DND-41 (cell line): ENCODE measurements around the gene LTB4R.

Experiments
- ATAC-seq: fragments of 200-7000 bp; cut with Tn5 transposase; 3 replicates; pipeline ENCODE4 v1.9.1; 2021; ENCODE audit warnings: low read depth; ENCODE audit not compliant: insufficient read depth
- DNase-seq: peaks from one replicate; pipeline ENCODE4 v3.0.0-alpha.2; 2020
- H2AFZ ChIP-seq: 2 replicates; pipeline ENCODE4 v1.6.0; 2012; ENCODE audit warnings: low read depth, low read length
- H3K27ac ChIP-seq: 2 replicates; pipeline ENCODE4 v1.5.1; 2012; ENCODE audit warnings: low read length, inconsistent platforms
- H3K27me3 ChIP-seq: fragments of 200-600 bp; sonication (generic); 2 replicates; pipeline ENCODE4 v1.6.0; 2012; ENCODE audit warnings: low read length, mild to moderate bottlenecking, inconsistent platforms; ENCODE audit not compliant: insufficient read depth, poor library complexity
- H3K36me3 ChIP-seq: 2 replicates; pipeline ENCODE4 v1.5.1; 2012; ENCODE audit warnings: low read length, inconsistent platforms; ENCODE audit not compliant: insufficient read depth
- H3K4me1 ChIP-seq: 2 replicates; pipeline ENCODE4 v1.5.1; 2012; ENCODE audit warnings: mild to moderate bottlenecking, low read length; ENCODE audit not compliant: insufficient read depth
- H3K4me2 ChIP-seq: 2 replicates; pipeline ENCODE4 v1.6.0; 2012; ENCODE audit warnings: mild to moderate bottlenecking, moderate library complexity, low read length, inconsistent platforms; ENCODE audit not compliant: insufficient read depth
- H3K4me3 ChIP-seq, 2 experiments: fragments of 200-600 bp in 1 of 2; shearing (Covaris generic) in 1 of 2; 2 replicates each; pipeline ENCODE4 v1.5.1; 2012 to 2016; ENCODE audit warnings: inconsistent platforms in 2 of 2, low read length in 2 of 2, mild to moderate bottlenecking in 2 of 2, low read depth in 1 of 2, moderate library complexity in 1 of 2
- H3K79me2 ChIP-seq: 2 replicates; pipeline ENCODE4 v1.6.0; 2012; ENCODE audit warnings: low read length, inconsistent platforms; ENCODE audit not compliant: insufficient read depth
- H3K9ac ChIP-seq: 2 replicates; pipeline ENCODE4 v1.6.0; 2012; ENCODE audit warnings: low read depth, mild to moderate bottlenecking, inconsistent platforms, low read length, moderate library complexity
- H3K9me3 ChIP-seq: 2 replicates; pipeline ENCODE4 v1.5.1; 2012; ENCODE audit warnings: low read length, moderate library complexity, mild to moderate bottlenecking, inconsistent platforms; ENCODE audit not compliant: insufficient read depth, severe bottlenecking
- H4K20me1 ChIP-seq: 2 replicates; pipeline ENCODE4 v1.6.0; 2012; ENCODE audit warnings: low read length; ENCODE audit not compliant: insufficient read depth
- CTCF ChIP-seq: IDR thresholded peaks from 2 replicates; pipeline ENCODE4 v1.5.1; 2012; ENCODE audit warnings: borderline replicate concordance, low read length, moderate library complexity, mild to moderate bottlenecking; ENCODE audit not compliant: poor library complexity, severe bottlenecking; ENCODE audit errors: extremely low read depth
- EZH2 ChIP-seq: IDR thresholded peaks from 3 replicates; pipeline ENCODE4 v1.6.1; 2012; ENCODE audit warnings: borderline replicate concordance, low read depth, mild to moderate bottlenecking, moderate library complexity, low read length, inconsistent platforms; ENCODE audit not compliant: severe bottlenecking

The LTB4R gene

GRCh38 chr14:24270537-24271133, 40.7 kb upstream of the LTB4R start:
- H4K20me1 ChIP-seq, result no peaks in the 10 kb centered on the region
- DNase-seq (no peak), ATAC-seq (no peak)
- TF ChIP-seq CTCF, result no peak
- no peak for TF ChIP-seq EZH2
- peak overlapping the region; percentile 95 for H3K9ac ChIP-seq
- peaks cover 27% of the 10 kb centered on the region for H3K4me1 ChIP-seq
- peaks cover 6% of the 10 kb centered on the region; the same call in 1 of the 2 replicates for H3K79me2 ChIP-seq
- peak overlapping the region; percentile 93 for H2AFZ ChIP-seq
- H3K27me3 ChIP-seq, result no peaks in the 10 kb centered on the region
- no peaks in the 10 kb centered on the region for H3K9me3 ChIP-seq
- H3K4me2 ChIP-seq, result peak overlapping the region; percentile 90
- peak overlapping the region; percentile 66 to 78; a peak in 3 of 4 replicates for H3K4me3 ChIP-seq
- H3K27ac ChIP-seq, result peak overlapping the region; percentile 95
- peaks cover 14% of the 10 kb centered on the region; the same call in 1 of the 2 replicates for H3K36me3 ChIP-seq

DNA sequence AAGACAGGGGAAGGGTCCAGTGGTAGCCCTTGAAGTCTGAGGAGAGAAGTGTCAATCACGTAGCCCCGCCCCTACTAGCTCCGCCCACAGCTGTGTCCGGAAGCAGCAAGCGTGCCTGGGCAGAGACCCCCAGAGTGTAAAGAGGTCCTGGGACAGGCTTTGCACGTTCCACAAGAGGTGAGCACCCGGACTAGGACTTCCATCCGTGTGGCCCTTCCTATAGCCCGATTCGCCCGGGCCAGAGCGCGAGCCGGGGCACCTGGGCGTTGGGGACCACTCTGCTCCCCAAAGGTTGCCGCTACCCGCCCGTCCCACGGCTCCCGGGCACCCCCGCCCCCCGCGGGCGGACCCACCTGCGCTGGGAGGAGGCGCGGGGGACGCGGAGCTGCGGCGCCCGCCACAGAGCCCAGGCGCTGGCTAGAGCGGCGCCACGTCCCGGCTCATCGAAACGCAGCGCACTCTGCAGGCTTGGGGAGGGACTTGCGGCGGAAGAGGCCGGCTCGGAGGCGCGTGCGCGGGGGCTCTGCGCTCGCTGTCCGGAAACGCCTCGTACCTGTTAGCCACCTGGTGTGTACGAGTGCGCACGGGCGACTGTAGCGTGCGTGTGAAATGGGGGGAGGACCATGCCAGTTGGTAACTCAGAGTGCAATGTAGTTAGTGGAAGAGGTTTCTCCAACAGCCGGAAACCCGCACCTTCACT, 40.0 kb upstream of the LTB4R start, which contains the start of gene RABGGTA:
RABGGTA (minus strand) TSS at position 464 of the 700 bp plus-strand sequence. CDS start 482 bp downstream, outside the sequence.
- H3K4me3 ChIP-seq, result peak within 1 kb of the TSS; percentile 66 to 78
- no peaks in the 10 kb centered on the region for H3K9me3 ChIP-seq
- H3K79me2 ChIP-seq, result peaks cover 6% of the 10 kb centered on the region; the same call in 1 of the 2 replicates
- no peaks in the 10 kb centered on the region for H3K27me3 ChIP-seq
- H3K27ac ChIP-seq, result peak within 1 kb of the TSS; percentile 95
- peaks cover 13% of the 10 kb centered on the region; the same call in 1 of the 2 replicates for H3K36me3 ChIP-seq
- TF ChIP-seq EZH2 (no peak), CTCF (peak; percentile 91)
- no peaks in the 10 kb centered on the region for H4K20me1 ChIP-seq
- peak within 1 kb of the TSS; percentile 93 for H2AFZ ChIP-seq
- DNase-seq, result peak; percentile 90
- H3K4me2 ChIP-seq, result peak within 1 kb of the TSS; percentile 90
- H3K4me1 ChIP-seq, result peaks cover 27% of the 10 kb centered on the region
- H3K9ac ChIP-seq, result peak within 1 kb of the TSS; percentile 95
- peak; percentile 97 for ATAC-seq

DNA sequence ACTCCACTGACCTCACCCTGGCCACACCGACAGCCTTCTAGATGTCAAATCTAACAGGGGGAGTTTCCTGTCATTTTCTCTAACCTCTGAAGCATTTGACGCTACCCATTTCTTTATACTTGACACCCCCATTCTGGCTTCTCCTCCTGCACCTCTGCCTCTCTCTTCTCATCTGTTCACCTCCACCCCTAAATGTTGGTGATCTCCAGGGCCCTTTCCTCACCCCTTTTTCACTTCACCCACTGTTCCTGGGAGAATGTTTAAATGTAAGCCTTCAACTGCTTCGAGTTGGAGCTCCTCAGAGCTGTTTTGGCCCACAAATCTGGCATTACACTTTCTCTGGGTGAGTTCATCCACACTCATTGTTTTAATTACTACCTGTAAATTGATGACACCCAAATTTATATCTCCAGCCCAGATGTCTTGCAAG, 39.5 kb upstream of the LTB4R start:
- Histone ChIP-seq H3K9ac (peak overlapping the region; percentile 95), H3K9me3 (no peaks in the 10 kb centered on the region), H3K79me2 (peaks cover 6% of the 10 kb centered on the region; the same call in 1 of the 2 replicates), H4K20me1 (no peaks in the 10 kb centered on the region), H3K4me2 (peak overlapping the region; percentile 90), H3K27ac (peak overlapping the region; percentile 95), H3K4me3 (peak overlapping the region; percentile 66 to 78), H3K27me3 (no peaks in the 10 kb centered on the region), H3K4me1 (peaks cover 27% of the 10 kb centered on the region), H2AFZ (peak overlapping the region; percentile 93), H3K36me3 (peaks cover 8% of the 10 kb centered on the region; the same call in 1 of the 2 replicates)
- no peak for DNase-seq
- TF ChIP-seq CTCF (no peak), EZH2 (no peak)
- no peak for ATAC-seq
